Activated CD8-positive, alpha-beta memory T cell treated with anti-CD3 and anti-CD28 coated beads, Interleukin-2, amount 50 U/mL, for 24 hours (primary cell): Measurements from ENCODE around the gene ZSCAN16.
"Not testable (repeated sequence)": the region's sequence is repeated elsewhere in the genome, so short reads cannot be mapped to it uniquely, and the experiment has no call there.

ENCODE experiments used
- DNase-seq: peaks from one replicate; pipeline ENCODE4 v3.0.0-alpha.2; 2020; ENCODE audit errors: extremely low read depth

ZSCAN16 gene

DNA sequence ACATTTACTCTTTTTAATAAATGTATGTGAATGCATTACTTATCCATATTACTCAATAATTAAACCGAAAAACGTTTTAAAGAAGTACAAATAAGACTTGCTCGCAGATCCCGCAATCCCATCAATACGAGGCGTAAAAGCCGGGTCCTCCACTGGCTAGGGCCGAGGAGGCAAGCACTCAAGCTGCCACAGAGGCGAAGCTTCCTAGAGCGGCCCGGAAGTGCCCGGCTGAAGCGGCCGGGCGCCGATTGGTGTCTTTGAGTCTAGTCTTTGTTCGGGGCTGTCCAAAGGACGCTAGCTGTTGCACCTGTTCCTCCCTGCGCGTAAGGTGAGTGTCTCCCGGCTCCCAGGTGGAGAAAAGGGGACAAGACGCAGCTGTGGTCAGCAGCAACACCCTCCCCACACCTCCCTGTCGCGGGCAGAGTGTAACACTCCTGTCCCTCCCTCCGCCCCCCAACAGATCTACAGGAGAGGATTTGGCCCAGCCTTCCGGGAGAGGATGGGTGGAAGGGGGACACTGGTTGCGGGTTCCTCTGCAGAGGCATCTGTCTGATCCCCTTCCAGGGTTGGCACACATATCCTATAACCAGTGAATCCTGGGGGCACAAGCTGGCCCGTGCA lies at the start of gene ZSCAN16:
Gene ZSCAN16, plus strand, starts transcription at position 260 of the 621 bp plus-strand sequence. CDS start 835 bp downstream, outside the sequence.
- no peak for DNase-seq

DNA sequence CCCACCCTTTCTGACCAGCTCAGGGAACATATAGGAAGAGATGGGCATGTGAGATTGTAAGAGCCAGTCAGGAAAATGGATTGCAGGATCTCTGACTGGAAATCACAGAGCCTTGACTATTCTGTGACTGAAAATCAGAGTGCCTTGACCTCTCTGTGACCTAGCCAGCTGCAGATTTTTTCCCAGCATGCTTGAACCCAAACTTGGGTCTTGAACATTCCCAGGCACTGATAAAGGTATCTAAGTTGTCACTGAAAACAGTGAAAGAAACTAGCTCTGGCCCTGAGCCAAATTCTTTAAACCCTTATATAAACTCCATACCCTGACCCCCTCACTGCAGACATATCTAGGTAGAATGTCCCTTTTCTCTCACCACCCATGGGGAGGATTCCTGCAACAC lies 46.4 kb upstream of the ZSCAN16 start:
- DNase-seq: no peak

DNA sequence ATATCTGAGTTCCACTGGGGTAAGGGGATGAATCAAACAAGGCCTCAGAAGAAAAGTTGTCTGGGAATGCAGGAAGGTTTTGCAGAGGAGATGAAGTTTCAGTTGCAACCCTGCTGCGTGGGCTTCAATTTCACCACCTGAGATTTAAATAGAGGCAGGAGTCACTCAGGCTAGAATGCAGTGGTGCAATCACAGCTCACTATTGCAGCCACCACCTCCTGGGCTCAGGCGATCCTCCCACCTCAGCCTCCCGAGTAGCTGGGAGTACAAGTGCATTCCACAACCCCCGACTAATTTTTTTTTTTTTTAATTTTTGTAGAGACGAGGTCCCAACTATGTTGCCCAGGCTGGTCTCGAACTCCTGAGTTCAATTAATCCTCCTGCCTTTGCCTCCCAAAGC lies 45.6 kb upstream of the ZSCAN16 start:
- no peak for DNase-seq

DNA sequence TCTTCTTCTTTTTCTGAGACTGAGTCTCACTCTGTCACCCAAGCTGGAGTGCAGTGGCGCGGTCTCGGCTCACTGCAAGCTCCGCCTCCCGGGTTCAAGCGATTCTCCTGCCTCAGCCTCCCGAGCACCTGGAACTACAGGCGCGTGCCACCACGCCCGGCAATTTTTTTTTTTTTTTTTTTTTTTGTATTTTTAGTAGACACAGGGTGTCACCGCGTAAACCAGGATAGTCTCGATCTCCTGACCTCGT lies 44.1 kb upstream of the ZSCAN16 start, which contains the start of gene ZNF165:
Gene ZNF165, plus strand, starts transcription at position 188 of the 250 bp plus-strand sequence. CDS start 4,913 bp downstream, outside the sequence.
- DNase-seq: not testable (repeated sequence)

DNA sequence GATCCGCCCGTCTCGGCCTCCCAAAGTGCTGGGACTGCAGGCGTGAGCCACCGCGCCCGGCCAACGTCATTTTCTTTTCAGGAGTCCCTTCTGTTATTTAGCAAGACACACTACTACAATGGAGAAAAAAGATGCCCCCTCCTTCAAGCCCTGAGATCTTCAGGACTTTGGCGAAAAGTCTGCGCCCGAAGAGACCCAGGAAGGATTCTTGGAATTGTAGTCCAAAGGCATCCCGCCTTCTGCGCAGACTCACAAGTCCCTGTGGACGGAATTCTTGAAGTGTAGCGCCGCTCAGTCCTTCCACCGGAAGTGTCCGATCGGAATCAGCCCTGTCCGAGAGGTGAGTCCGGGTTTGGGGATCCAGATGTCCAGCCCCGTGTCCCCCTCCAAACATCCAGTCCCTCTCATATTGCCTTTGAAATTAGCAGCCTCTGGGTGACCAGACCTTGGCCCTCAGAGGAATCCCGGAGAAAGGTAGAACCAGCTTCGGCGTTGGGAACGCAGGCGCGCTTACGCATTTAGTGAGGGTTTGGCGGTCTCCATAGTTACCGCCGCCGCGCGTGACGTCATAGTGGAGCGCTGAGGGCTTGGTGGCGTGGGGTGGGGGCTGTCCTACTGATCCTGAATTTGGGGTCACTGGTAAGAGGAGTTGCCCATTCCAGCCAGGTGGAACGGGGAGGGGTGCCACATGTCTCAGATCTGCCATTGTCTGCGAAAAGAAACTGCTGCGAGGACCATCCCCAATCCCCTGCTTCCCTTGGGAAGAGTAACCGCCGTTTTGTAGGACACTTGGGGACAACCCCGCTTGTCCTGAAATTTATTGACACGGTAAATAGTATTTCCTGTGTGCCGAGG lies 43.6 kb upstream of the ZSCAN16 start:
- DNase-seq: peak; percentile 84

DNA sequence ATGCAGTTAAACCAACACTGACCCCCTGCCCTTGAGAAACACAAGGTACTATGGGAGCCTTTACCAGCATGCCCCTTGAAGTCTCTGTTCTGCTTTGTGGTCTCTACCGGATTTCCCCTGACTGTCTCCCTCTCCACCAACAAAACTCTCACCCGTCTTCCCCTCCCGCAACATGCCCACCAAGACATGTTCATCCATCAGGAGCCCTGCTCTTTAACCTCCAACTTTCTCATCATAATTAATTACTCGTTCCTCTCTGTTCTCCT lies 43.0 kb upstream of the ZSCAN16 start:
- no peak for DNase-seq

DNA sequence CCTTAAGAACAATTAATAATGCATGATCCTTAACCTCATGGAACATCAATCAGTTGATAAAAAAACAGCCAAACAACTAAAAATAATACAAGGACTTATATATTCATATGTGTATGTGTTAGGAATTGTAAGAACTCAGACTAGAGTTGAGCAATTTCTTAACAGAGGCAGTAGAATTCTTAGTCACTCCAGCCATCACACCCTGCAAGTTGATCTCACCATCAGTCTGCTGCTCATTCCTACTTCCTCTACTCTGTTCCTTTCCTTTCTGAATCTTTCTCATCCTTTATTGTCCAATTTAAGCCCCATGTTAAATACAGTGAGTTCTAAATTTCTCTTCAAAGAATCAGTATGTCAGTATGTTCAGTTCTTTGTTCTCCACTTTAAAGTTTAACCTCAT lies 41.5 kb upstream of the ZSCAN16 start:
- no peak for DNase-seq

DNA sequence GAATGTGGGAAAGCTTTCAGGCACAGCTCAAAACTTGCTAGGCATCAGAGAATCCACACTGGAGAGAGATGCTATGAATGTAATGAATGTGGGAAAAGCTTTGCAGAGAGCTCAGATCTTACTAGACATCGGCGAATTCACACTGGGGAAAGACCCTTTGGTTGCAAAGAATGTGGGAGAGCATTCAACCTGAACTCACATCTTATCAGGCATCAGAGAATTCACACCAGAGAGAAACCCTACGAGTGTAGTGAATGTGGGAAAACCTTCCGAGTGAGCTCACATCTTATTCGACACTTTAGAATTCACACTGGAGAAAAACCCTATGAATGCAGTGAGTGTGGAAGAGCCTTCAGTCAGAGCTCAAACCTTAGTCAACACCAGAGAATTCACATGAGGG lies 35.4 kb upstream of the ZSCAN16 start:
- DNase-seq: no peak

DNA sequence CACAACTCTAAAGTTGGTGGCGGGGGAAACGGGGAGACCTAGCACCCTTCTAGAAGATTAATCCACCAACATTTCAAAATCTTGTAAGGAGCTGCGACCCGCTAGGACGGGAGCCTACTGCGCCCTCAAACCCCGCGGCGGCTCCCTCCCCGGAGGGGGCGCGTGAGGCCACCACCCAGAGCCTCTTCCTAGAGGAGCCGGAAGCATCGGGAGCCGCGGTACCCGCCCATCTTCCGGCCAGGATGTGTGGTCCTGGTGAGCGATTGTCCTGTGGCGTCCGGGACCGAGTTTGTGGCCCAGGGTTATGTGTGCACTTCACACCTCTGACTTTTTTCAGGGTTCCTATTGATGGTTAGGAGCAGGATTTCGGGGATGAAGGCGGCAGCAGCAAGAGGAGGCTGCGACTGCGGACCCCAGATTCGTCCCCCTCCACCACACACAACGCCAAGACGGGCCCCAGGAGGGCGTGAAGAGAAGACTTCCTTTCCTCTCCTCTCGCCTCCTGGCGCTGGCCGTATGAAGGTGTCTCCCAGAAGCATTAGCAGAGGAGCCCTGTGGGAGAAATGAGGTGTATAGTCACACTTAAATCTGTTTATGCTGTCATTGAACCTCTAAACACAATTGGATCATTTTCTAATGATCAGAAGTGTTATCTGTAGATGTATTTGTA lies 33.4 kb upstream of the ZSCAN16 start:
- no peak for DNase-seq

DNA sequence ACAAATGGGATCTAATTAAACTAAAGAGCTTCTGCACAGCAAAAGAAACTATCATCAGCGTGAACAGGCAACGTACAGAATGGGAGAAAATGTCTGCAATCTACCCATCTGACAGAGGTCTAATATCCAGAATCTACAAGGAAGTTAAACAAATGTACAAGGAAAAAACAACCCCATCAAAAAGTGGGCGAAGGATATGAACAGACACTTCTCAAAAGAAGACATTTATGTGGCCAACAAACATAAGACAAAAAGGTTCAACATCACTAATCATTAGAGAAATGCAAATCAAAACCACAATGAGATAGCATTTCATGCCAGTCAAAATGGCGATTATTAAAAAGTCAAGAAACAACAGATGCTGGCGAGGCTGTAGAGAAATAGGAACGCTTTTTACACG lies 22.2 kb upstream of the ZSCAN16 start:
- not testable (repeated sequence) for DNase-seq

DNA sequence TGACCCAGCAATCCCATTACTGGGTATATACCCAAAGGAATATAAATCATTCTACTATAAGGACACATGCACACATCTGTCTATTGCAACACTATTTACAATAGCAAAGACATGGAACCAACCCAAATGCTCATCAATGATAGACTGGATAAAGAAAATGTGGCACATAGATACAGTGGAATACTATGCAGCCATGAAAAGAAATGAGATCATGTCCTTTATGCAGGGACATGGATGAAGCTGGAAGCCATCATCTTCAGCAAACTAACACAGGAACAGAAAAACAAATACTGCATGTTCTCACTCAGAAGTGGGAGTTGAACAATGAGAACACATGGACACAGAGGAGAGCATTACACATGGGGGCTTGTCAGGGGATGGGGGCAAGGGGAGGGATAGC lies 21.7 kb upstream of the ZSCAN16 start:
- DNase-seq: not testable (repeated sequence)

DNA sequence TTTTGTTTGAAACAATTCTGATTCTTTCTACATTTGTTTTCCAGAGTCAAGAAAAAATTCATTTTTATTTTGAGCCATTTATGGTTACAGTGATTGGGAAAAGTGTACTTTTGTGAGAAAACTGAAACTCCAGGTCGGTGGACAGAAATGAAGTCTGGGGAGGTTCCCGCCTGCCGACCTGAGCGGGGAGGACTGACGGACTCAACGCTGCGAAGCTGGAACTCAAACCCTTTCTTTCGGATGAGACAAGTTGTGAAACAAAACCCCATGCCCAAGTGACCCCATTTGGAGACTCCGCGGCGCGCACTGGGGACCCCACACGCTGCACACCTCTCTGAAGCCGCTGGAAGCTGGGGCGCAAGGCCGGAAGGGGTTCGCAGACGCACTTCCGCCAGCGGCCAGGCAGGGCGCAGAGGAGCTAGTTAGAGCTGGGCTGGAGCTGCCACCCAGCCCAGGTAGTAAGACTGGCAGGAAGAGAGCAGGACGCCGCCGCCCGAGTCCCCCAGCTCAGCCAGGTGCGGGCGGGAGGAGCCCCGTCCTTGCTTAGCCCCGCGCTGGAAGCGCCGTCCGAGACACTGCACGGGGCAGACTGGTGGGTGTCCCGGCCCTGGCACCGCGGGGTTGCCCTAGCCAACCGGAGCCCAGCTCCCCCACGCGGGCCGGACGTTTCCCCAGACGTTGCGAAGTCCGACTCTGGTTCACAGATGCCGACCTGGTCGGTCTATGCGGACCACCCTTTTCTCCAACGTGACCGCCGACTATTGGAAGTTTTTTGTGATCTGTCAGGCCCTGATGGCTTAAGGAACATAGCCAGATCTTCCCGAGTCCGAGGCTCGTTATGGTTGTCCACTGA lies 19.8 kb upstream of the ZSCAN16 start:
- peak; percentile 54 for DNase-seq

DNA sequence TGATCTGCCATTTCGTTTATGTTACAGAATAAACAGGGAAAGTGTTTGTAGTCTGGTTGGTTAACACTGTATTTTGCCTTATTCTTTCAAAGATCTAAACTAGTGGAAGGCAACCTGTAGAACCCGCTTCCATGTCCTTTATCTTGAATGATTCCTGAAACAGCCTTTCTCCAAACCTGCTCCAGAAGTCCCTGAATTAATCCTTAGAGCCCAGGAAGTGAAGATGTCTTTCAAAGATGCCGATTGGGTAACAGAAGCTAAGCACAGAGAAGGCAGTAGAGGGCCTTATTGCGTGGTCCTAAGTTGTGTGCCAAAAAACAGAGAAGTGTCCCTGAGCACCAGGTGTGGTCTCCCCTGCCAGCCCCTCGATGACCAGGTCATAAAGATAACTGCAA lies 19.2 kb upstream of the ZSCAN16 start:
- no peak for DNase-seq

DNA sequence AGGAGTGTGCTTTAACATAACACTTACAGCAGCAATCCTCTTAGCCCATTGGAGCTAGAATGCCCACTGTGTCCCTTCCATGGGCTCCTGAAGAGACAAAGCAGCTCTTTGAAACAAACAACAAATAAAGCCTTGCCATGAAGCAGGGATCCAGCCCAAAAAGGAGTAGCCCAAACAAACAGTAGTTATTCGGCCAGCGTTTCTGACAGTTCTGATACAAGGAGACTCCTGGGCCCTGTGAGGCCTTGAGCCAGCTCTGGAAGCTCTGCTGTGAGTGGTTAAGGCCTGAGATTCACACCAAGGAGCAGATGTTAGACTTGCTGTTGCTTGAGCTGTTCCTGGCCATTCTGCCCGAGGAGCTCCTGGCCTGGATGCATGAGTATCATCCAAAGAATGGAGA lies 16.9 kb upstream of the ZSCAN16 start:
- DNase-seq: no peak

DNA sequence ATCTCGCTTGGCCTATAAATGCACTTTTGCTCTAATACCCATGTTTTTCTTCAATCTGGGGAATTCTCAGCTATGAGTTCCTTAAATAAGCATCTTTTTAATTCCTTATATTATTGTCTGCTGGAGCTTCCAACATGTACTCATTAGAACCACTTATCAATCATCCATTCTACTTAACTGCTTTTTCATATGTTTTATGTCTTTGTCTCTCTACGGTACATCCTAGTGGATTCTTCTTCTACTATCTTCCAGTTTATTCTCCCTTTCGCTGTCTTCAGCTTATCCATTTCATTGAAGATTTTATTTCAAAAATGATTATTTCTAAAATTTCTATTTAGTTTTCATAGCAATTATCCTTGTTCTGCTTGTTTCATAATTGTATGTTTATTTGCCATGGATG lies 12.4 kb upstream of the ZSCAN16 start:
- DNase-seq: no peak

DNA sequence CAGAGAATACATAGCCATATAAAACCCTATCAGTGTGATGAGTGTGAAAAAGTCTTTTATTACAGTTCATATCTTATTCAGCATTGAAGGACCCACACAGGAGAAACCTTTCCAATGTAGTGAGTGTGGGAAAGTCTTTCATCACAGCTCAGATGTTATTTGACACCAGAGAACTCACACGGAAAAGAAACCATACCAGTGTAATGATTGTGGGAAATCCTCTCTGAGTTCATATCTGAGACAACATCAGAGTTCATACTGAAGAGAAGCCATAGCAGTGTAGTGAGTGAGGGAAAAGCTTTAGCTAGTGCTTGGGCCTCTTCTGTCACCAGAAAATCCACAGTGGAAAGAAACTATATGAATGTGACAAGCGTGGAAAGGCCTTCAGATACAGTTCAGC lies 8.6 kb upstream of the ZSCAN16 start:
- no peak for DNase-seq

DNA sequence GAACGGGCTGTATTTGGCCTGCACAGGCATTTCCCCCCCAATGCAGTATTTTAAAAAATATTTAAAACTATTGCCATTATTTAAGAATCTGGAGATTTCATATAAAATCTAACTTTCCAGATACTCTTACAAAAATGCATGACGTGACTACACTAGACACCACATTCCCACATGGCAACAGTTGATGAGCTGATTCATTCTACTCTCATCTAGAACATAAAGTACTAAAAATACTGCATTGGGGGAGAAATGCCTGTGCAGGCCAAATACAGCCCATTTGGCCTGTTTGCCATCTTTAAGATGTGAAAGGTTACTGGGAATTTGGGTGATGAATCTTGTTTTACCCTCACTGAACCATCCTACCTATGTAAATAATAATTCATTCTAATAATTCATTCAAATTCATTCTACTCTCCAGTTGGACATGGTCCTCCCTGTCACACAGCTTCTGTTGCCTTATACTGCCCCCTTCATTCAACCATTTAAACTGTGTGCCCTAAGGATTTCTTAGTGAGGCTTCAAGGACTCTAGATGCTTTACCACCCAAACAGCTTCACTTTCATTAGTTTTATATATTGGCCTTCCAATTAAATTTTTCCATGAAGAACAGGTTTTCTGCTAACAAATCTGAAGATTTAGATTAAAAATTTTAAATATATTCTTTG lies 6.9 kb upstream of the ZSCAN16 start:
- no peak for DNase-seq

DNA sequence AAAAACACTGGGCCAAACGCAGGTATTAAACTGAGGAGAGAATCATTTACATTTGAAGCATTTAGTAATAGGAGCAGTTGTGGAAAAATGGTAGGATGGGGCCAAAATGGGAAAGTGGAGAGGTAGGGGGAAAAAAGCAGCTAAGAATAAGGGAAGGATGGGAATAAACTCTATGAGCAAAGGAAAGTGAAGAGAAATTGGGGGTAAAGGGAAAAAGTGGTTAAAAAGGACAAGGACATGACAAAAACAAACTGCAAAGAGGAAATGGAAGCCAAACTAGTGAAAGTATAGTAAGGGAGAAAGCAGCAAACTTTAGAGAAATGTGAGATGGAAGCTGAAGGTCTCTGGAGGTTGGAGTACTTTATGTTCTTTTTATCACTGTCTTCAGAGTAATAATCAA lies 6.2 kb upstream of the ZSCAN16 start:
- no peak for DNase-seq

DNA sequence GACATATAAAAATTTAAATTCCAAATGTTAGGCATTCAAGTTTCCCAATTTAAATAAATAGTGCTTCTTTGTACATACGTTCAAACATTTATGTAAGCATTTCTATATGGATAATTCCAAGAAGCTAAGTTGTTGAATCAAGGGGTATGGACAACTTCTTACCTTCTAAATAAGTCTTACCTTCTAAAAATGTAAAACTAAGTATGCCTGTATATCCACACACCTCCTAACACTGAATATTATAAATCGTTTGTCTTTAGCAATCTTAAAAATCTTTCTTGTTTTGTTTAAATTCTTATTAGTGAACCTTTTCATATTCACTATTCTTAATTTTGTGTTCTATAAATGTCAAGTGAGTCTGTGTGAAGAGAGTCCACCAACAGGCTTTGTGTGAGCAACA lies 2.5 kb upstream of the ZSCAN16 start:
- DNase-seq: no peak

DNA sequence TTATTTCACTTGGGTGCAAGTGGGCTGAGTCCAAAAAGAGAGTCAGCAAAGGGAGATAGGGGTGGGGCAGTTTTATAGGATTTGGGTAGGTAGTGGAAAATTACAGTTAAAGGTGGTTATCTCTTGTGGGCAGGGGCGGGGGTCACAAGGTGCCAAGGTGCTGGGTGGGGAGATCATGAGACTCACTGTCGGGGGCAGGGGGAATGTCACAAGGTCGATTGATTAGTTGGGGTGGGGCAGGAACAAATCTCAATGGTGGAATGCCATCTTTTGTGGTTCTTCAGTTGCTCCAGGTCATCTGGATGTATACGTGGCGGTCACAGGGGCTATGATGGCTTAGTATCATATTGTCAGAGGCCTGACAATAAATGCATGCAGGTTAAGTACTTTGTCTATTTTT lies 2.1 kb upstream of the ZSCAN16 start:
- DNase-seq: not testable (repeated sequence)

DNA sequence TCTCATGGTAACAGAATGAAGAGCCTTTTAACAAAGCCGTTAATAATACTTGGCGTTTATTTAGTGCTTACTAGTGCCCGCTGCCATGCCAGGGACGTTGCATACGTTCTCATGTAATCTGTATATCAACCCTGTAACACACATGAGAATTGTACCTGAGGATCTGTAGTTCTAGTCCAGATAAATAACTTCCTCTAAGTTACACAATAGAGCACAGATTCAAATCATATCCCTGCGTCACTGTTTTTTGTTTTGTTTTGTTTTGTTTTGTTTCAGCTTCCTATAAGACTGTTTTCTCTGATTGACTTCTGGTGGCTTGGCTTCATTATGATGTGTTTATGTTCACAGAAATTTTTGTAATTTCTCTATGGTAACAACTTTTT lies 553 bp downstream of the ZSCAN16 start:
- no peak for DNase-seq

DNA sequence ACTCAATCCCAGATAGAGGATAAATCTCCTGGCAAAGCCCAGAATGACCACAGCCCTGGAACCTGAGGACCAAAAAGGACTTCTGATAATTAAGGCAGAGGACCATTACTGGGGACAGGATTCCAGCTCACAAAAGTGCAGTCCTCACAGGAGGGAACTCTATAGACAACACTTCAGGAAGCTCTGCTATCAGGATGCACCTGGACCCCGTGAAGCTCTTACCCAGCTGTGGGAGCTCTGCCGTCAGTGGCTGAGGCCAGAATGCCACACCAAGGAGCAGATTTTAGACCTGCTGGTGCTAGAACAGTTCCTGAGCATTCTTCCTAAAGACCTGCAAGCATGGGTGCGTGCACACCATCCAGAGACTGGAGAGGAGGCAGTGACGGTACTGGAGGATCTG lies 992 bp downstream of the ZSCAN16 start:
- DNase-seq: no peak
